Stimulated activated CD4-positive, alpha-beta T cell treated with anti-CD3 and anti-CD28 coated beads, Interleukin-1b, Interleukin-23, amount 100 ng/mL, for 48 hours (primary cell): ENCODE results near the gene NPL.

Experiments
- DNase-seq: peaks from one replicate; pipeline ENCODE4 v3.0.0-alpha.2; 2020

Gene NPL, protein sequence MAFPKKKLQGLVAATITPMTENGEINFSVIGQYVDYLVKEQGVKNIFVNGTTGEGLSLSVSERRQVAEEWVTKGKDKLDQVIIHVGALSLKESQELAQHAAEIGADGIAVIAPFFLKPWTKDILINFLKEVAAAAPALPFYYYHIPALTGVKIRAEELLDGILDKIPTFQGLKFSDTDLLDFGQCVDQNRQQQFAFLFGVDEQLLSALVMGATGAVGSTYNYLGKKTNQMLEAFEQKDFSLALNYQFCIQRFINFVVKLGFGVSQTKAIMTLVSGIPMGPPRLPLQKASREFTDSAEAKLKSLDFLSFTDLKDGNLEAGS

DNA sequence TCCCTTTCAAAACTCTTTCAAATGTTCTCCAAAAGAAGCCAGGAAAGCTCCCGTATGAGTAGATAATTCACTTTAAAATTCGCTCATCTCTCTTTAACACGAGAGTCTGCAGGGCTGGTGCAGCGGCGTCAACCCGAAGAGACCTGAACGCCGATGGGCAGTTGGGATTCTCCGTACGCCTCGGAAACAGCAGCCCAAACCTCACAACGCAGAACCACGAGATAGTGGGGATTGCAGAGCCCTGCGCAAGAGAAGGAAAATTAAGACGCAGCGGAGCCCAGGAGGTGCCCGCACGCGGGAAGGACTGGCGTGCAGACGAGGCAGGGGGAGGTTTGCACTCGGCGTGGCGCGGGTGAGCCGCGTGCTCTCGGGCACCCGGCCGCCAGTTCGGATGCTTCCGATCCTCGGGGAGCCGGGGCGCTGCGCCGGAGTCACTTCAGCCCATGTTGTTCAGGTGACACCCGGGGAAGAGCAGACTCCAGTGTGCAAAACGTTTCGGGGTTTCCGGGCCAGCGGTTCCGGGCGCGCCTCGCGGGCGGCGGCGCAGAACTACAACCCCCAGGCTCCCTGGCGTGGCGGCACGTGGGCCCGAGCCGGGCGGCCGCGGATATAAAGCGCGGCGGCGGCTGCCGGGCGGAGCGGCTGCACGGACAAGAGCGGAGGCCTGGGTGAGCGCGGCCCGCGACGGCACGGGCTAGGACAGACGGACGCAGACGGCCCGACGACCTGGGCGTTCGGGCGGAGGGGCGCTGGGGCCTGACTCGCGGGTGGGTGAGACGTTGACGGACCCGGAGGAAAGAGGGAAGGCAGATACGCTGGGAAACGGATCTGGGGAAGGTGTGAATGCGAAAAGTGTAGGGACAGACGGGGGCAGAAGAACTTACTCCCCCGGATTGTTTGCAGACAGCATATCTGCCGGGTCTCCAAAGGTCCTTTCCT, at the start of gene NPL:
TSS of gene NPL (plus strand) at position 636 of the 939 bp plus-strand sequence. CDS start 4,599 bp downstream, outside the sequence.
- peak; percentile 84 for DNase-seq

DNA sequence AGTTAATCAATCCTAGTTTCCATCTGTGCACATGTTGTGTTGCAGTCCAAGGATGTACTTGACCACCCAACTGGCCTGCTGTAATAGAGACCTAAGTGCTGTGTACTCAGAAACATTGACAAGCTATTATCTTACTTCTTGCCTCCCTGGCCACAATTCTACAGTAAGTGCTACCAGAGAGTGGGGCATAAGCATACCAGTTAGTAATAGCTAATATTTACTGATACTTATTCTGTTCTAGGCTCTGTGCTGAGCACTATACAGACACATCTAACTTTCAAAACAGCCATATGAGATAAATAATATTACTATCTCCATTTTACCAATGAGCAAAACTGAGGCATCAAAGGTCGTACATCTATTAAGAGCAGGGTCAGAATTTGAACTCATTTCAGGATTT, 49.5 kb upstream of the NPL start:
- no peak for DNase-seq

DNA sequence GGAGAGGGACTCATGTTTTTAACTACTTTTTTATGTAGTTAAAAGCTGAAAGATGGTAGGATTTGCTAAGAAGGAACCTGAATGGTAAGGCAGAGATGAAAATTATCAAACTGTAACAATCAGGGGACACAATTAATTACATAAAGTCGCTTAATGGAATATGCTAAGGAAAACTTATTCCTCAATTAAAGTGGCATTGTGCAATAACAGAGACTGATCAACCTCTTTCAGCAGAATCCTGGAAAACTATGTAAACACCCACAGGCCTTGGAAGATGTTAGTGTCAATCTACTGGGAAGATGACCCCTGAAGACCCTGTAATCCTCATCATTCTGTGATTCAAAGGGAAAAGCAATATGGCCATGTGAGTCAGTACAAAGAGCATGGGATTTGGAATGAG, 46.8 kb upstream of the NPL start:
- DNase-seq = no peak

DNA sequence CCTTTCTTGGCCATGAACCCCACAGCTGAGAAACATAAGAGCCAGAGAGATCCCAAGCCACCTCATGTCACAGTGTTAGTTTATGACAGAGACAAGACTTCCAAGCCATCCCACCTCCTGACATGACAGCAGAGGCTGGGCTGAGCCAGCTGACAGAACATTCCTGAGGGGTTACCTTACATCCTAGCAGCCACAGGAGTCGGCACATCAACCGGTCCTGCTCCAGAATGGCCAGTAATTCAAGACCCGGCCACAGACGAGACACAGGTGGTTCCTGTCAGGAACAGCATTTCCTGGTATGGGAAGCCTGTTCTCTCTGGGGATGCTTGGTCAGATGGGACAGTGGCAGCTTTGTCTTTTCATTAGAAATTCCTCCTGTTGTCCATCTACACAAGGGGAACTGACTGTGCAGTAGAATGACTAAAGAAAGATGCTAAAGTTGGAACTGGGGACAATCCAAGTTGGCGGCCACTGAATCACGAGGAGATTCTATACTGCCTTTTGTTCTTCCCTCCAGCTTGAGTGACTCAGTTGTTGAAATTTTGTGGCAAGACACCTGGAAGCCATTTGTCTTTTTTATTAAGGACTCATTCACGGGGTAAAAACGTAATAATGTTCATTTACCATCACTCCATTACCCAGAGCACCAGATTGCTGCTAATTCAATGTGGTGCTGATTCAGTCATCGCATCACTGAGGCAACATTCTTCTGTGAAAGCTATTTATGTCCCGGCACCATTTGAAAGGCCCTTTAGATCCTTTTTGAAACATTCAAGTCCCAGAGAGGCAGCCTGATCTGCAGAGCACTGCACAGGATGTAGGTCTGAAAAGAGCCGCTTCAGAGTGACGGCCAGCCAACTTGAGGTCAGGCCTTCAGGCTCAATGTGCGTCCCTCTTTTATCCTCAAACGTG, 37.2 kb upstream of the NPL start:
- DNase-seq = no peak

DNA sequence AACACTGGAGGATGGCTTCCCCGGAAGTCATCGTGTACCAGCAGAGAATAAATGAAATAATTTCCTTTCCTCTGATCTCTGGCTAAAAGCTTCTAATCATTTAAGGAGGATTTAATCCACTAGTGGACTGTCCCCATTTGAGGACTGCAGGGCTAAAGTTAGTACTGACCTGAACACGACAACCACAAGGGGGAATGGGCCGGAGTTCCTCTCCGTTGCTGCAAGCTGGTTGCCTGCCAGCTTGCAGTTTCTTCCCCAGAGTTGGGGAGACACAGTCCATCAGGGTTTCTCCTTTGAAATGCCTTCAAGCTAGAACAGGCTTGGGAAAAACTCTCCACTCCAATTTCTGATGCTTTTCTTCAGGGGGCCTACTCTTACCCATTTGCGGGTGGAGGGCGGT, 35.5 kb upstream of the NPL start:
- no peak for DNase-seq

DNA sequence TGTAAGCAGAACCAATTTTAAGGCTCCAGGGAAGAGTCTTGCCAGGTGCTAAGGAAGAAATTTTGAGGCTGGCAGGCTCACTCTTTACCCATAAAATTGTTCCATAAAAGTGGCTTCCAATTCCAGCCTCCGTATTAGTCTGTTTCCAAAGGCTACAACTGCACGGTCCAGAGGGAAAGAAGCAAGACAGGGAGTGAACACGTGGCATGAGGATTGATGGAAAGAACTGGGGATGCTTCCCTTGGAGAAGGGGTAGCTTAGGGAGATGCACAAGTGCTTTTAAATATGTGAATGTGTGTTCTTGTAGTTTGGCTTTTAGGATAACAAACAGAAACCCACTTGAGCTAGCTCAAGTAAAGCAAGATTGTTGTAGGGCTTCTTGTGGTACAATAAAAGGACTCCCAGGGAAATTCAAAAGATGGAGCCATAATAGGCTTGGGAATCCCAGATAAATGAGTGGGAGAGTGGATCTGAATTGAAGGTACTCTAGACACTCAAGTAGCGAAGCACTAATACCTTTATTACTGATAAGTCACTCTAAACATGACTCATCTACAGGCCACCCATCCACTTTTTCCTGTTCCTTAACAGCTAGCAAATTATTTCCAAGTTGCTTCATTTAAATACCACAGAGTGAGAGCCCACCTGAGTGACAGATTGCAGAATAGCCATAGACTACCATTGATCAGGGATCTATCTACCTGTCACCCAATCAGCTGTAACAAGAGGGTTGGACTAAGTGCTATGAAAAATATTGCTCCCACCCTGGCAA, 34.8 kb upstream of the NPL start:
- DNase-seq = no peak

DNA sequence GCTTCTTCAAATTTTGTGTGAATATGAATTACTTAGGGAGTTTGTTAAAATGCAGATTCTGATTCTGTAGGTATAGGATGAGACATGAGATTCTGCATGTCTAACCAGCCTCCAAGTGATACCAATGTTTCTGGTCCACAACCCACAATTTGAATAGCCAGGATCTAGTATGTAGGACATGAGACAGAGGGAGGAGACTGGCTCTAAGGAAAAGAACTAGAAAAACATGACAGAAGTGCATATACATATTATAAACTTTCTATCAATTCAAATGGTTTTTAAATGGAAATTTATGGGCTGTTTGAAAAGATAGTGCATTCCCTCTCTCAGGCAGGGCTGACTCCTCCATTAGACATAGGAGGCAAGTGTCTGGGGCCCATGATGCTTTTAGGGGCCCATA, 33.9 kb upstream of the NPL start:
- no peak for DNase-seq

DNA sequence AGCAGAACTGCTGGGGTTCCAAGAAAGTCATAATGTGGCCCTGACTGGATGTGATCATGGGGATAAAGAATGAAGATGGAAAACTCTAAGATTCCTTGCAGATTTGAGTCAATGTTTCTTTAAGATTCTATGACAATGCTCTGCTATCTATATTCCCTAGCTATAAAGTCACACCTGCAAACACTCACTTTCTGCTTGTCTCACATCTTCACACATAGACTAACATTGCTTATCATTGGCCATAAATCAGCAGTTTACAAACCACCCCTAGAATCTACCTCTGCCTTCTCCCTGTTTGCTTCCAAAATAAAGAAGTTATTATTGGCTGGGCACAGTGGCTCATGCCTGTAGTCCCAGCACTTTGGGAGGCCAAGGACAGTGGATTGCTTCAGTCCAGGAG, 33.1 kb upstream of the NPL start:
- DNase-seq = no peak

DNA sequence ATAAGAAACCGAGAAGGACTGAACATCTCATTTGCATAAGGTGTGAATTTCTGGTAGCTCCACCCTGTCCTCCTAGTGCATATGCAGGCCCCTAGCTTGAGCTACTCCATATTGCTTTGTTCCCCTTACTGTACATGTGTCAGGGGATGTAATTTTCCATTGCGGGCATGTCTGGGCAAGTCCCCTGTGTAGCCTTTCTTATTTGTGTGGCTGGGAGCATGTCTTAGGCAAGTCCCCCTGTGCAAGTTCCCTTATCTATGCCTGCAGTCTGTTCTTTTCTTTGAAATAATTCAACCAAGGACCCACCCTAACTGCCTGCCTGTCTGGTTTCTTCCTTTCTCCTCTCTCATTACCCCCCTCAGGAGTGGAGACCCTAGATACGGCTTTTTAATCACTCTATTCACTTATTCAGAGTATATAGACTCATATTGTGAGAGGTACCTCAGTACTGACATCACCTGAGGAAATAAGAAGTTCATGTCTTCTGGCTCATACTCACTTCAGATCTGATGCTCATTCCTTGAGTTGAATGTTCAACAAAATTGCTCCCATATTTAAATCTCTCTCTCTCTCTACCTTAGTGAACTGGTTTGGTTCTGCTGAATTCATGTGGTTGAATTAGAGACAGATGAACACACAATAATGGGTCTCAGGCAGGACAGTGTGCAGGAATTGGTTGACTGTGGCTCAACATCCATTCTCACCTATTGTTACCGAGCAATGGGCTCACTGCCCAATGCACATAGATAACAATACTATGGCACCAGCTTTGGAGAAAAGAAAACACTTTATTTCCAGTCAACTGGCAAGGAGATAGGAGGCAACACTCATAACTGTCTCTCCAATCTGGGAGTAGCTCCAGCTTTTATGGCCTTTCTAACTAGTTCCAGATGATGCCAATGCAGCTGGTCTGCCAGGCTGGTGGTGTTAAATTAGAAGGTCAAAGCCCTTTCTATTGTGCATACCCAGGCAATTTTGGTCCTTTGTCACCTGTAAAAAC, 27.9 kb upstream of the NPL start:
- DNase-seq = no peak

DNA sequence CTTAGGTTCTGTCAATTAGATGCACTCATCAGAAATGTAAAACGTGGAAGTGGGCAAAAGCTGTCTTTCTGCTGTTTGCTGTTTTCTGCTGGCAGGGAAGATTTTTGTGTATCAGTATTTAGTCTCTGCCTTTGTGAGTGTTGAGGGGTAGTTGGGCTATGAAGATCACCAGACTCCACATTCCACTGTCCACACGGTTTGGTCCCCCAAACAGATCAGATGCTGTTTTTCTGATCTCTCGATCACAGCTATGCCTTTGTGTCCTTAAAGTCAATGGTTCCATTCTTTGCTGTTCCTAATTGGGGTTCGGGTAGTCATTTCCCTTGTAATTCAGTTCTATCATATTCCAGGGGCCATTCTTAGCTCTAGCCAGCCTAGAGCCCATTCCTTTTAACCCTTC, 27.0 kb upstream of the NPL start:
- no peak for DNase-seq

DNA sequence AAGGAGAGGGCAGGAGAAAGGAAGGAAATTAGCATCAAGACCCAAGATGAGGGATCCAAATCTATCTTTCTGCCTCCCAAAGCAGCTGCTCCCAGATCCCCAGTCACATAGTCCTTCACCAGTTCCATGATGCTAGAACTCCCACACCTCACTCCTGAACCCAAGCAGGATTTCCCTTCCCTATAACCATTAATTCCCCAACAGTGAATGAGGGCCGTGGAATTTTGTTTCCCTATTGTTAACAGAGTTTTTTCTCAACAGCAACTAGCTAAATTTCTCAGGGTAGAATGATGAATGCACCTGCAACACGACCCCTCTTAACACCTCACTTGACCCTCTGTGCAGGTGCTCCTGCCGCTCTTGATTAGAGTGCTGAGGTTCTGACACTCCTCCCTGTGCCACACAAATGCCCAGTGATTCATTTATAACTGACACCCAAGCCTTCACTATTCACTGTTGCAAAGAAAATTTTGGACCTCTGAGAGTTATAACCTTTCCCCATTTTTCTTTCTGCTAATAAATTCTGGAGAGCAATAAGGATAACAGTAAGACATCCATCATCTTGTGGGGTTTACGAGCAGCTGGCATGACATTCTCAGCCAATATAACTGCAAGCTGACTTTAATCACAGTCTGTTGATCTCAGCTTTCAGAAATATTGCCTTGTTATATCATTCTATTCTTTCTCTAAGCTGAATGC, 25.4 kb upstream of the NPL start:
- DNase-seq = no peak

DNA sequence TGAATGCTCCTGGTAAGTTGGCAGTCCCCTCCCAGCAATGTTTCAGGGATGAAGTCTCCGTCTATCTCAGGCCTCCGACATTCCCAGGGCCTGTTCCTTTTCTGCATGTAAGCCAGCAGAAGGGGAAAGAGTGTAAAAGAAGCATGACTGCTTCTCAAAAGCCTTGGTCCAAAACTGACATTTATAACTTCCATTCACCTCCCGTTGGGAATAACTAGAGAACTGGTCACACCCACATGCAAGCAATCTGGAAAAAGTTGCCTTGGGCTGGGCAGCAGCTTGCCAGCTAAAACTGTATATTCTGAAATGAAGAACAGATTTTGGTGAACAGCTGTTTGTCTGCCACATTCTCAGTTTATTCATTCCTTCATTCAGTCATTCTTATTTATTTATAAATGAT, 24.2 kb upstream of the NPL start:
- DNase-seq = no peak

DNA sequence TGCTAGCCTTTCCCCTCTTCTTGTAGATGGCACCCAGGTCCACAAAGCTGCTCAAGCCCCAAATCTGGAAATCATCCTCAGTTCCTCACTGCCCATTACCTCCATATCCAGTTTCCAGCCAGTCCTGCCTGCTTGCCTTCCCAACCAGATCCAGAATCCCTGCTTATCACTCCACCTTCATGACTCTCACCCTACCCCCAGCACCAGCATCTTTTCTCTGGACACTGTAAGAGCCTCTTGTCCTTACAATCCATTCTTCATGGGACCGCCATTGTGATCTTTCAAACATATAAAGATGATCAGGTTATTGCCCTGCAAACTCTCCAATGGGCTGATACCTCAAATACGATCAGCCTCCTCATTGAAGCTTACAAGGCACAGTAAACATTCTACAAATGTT, 23.5 kb upstream of the NPL start:
- no peak for DNase-seq

DNA sequence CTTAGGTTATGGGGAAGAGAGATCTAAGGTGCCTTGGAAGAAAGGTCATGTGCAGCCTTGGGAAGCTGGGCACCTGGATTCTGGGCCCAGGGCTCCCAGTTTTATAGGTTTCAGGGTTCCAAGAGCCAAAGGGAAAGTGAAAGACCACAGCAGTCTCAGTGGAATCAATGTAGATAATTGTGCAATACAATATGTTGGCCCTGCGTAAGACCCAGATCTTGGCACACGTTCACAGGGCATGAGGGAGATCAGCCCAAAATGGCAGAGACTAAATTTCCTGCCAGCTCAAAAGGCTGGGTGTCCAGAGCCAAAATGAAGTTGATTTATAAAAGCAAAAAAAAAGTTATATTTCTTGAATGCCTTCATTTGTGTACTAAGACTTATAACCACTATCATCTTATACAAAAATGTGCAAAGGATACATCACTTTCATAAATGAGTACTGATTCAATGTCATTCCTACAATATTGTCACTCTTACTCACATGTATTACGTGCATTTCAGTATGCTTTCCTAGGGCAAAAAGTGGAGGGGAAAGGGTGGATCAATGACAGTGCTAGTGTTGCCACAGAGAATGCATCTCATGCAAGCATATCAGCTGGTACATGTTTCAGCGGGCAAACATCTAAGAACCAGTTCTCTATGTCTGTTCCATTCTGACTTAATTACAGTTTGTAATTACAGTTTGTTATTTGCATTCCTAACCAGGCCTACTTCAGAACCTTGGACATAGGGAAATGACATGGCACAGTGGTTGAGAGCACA, 22.5 kb upstream of the NPL start:
- DNase-seq = no peak

DNA sequence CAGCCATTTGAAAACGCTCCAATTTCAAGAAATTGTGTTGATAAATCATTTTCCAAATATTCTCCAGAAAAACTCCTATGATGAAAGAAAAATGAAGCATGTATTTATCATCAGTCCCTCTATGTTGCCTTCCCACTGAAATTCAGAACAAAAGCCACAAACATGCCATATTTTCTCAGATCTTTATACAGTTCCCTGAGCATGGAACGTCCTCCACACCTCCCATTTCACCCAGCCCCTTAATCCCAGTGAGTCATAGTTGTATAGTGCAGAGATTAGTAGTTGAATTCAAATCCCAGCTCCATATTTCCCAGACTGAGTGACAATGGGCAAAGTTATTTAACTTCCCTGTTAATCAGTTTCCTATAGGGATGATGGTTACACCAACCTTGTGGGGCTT, 20.6 kb upstream of the NPL start:
- no peak for DNase-seq

DNA sequence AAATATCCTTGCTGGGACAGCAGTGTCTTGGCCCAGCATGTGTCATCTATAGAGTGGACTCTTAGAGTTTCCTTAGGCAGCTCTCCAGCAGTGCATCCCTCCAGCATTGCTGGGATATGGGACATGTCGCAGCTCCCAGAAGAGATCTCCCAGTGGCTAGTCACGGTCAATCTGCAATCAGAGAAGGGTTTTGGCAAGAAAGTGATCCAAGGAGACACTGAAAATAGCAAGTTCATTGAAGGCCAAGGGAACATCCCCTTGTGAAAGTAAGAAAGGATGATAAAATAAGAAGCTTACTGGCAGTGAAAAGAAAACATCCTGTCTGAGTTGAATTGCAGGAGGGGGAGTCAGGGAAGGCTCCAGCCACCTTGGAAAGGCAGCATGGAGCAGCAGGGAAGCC, 19.3 kb upstream of the NPL start:
- DNase-seq = no peak

DNA sequence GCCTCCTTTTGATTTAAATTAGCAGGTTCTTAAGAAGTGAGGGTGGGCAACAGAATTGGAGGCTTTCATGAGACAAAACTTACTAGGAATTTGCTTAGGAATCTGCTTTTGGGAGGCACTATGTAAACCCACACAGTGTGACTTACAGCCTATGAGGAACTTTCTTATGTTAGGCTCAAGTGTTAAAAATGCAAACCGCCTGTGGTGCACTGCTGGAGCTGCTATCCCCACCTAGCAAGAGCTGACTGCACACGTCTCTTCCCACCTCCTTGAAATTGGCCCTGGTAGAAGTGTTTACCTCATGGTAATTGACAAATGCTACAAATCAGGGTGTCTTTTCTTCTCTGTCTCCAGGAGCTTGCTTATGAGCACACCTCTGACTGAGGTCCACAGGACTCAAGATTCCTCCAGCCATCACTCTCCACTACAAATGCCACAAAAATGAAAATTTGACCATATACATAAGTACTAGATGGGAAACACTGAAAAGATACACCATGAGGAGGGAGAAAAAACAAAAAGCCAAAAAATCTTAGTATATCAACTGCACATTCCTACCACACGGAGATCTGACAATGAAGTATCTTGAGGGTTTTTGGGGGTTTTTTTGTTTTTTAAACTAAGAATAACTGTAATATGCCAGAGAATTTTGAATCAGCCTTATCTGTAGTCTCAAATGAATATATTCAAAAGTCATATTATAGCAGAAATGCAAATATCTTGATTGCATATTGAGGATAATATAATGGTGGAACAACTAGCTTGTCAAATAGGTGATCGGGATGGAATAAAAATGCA, 18.2 kb upstream of the NPL start:
- DNase-seq = no peak

DNA sequence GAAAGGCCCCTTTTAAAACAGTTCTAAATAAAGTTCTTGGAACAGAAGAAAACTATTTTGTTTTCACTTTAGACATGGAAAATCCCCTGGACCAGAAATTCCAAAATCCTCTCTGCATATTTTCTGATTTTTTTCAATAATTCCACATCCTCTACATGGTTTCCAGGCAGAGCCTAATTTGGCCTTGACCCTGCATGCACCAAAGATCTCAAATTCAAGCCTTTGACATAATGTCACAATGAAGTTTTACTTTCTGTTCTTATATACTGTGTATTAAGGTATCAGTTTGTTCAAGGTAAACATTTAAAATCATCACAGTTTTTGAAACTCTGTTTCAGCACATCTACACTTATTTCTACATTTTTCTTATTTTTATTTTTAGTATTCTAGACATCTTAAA, 12.2 kb upstream of the NPL start:
- no peak for DNase-seq

DNA sequence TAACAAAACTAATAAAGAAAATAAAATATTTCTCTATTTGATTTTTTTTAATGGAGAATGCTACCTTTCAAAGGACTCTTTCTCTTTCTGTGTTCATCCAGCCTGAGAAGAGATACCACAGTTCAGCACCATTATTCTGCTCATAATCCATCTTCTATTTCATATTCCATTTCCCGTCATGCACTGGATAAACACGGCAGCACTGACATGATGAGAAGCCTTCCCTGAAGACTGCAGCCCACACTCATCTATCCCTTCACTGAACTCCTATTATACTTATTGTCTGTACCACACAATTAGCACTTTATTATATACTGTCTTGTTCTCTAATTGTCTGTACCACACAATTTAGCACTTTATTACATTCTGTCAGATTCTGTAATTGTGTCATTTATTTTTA, 10.7 kb upstream of the NPL start:
- no peak for DNase-seq
